K562 (cell line): ENCODE results near the gene KMT5C. TPM values are rescaled to one million over a fixed set of nuclear protein-coding genes. Genes with fewer than 3 reads are reported as not detected.

Experiments
- ASH1L ChIP-seq: fragments of 450-650 bp; IDR thresholded peaks from 2 replicates; pipeline ENCODE4 v1.6.1; 2018; ENCODE audit warnings: borderline replicate concordance, mild to moderate bottlenecking, low read depth; ENCODE audit not compliant: partially characterized antibody
- ATF1 ChIP-seq, 2 experiments: fragments of 450-650 bp in 1 of 2; IDR thresholded peaks; 2 replicates each; pipeline ENCODE4 v1.6.1; 2016; ENCODE audit warnings: missing compliant biosample characterization in 1 of 2, missing genetic modification characterization in 1 of 2
- GABPB1 ChIP-seq: sonication (generic); formaldehyde crosslinking; IDR thresholded peaks from 2 replicates; pipeline ENCODE4 v1.8.0; 2022; ENCODE audit warnings: mild to moderate bottlenecking, missing genetic modification reagents
- MBD2 ChIP-seq: sonication (generic); IDR thresholded peaks from 2 replicates; pipeline ENCODE4 v1.6.1; 2016; ENCODE audit warnings: low read depth, borderline replicate concordance
- polyA plus RNA-seq, 8 experiments: library from polyadenylated mRNA; depleted of rRNA in 4 of 8; stranded (reverse) in 5 of 8; unstranded in 3 of 8; fragments of >200 nt; fragmentation: Nextera tagmentation in 2 of 8; fragmentation: Illumina TruSeq in 1 of 8; extraction: Ambion mirVana in 2 of 8; extraction: Trizol in 1 of 8; gene quantifications; 2 replicates each; pipeline versions ENCODE4 v1.2.1 to v1.2.3, GENCODE V29; 2011 to 2014; ENCODE audit warnings: inconsistent platforms in 1 of 8, missing spikeins in 1 of 8
- total RNA-seq, 7 experiments: library from RNA; depleted of rRNA in 6 of 7; stranded (reverse); fragments of >200 nt in 6 of 7; fragmentation: Illumina TruSeq in 2 of 7; extraction: Trizol in 2 of 7; gene quantifications; 2 replicates each; pipeline versions ENCODE4 v1.2.1 to v1.2.3, GENCODE V29; 2011 to 2021; ENCODE audit warnings: low replicate concordance in 1 of 7
- TF ChIP-seq, protein P1 (sequence below): sonication (generic); formaldehyde crosslinking; IDR thresholded peaks from 2 replicates; pipeline ENCODE4 v1.8.0; 2022; ENCODE audit warnings: missing genetic modification reagents, mild to moderate bottlenecking, moderate library complexity, borderline replicate concordance
- TF ChIP-seq, protein P2 (sequence below): fragments of 200-800 bp; sonication (Bioruptor generic); IDR thresholded peaks from 2 replicates; pipeline ENCODE4 v1.6.1; 2017; ENCODE audit warnings: missing genetic modification characterization, missing compliant biosample characterization
- TF ChIP-seq, protein P3 (sequence below): fragments of 200-800 bp; sonication (Bioruptor generic); IDR thresholded peaks from 2 replicates; pipeline ENCODE4 v1.6.1; 2017; ENCODE audit warnings: missing genetic modification characterization, missing compliant biosample characterization
- TF ChIP-seq, protein P4 (sequence below), 3 experiments: fragments of 200-800 bp in 1 of 3; fragments of 250-450 bp in 1 of 3; fragments of 450-650 bp in 1 of 3; sonication (Bioruptor Pico) in 1 of 3; sonication (Bioruptor generic) in 1 of 3; formaldehyde crosslinking in 1 of 3; IDR thresholded peaks; 2 replicates each; pipeline versions ENCODE4 v1.6.1 to v1.8.0; 2016 to 2022; ENCODE audit warnings: mild to moderate bottlenecking in 2 of 3, missing genetic modification characterization in 2 of 3, missing compliant biosample characterization in 1 of 3, moderate library complexity in 1 of 3
- TF ChIP-seq, protein P5 (sequence below), 2 experiments: fragments of 450-650 bp; IDR thresholded peaks; 2 replicates each; pipeline ENCODE4 v1.6.1; 2018; ENCODE audit warnings: mild to moderate bottlenecking in 2 of 2, low read depth in 1 of 2; ENCODE audit not compliant: partially characterized antibody in 2 of 2
- TF ChIP-seq, protein P6 (sequence below), 2 experiments: IDR thresholded peaks; 2 replicates each; pipeline ENCODE4 v1.6.1; 2012; ENCODE audit warnings: improper control_type of control experiment in 2 of 2, low read depth in 2 of 2, low read length in 2 of 2, borderline replicate concordance in 1 of 2

Gene KMT5C
- total and polyA plus RNA-seq, 9 of the 15 experiments (the other 6 are each of a cell fraction or from before 2014, with no cell fraction given) = 0.15 to 53.5 (median 16.6) TPM

DNA sequence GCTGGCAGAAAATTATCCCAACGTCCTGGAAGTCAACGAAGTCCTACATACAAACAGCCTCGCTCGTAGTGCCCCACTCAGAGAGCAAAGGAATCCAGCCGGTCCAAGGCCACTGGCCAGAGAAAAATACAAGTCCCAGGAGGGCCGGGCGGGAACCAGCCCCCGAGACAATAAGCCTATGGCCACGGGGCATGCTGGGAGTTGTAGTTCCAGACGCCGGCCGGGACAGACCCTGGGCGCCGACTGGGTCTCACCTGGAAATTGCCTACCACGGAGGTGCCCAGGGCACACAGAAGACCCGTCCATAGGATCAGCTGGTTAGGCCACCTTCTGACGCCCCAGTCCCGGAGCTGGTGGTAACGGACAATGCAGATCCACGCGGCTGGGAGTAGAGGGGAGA, 19.9 kb upstream of the KMT5C start (continued):
- TF ChIP-seq, protein P1, sequence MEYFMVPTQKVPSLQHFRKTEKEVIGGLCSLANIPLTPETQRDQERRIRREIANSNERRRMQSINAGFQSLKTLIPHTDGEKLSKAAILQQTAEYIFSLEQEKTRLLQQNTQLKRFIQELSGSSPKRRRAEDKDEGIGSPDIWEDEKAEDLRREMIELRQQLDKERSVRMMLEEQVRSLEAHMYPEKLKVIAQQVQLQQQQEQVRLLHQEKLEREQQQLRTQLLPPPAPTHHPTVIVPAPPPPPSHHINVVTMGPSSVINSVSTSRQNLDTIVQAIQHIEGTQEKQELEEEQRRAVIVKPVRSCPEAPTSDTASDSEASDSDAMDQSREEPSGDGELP (CRISPR knock-in tag) = 0 out of 2 replicates have a peak, but pooled peaks have one; percentile 15
- TF ChIP-seq, protein P2, sequence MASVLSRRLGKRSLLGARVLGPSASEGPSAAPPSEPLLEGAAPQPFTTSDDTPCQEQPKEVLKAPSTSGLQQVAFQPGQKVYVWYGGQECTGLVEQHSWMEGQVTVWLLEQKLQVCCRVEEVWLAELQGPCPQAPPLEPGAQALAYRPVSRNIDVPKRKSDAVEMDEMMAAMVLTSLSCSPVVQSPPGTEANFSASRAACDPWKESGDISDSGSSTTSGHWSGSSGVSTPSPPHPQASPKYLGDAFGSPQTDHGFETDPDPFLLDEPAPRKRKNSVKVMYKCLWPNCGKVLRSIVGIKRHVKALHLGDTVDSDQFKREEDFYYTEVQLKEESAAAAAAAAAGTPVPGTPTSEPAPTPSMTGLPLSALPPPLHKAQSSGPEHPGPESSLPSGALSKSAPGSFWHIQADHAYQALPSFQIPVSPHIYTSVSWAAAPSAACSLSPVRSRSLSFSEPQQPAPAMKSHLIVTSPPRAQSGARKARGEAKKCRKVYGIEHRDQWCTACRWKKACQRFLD = peak; percentile 26; the same call in 1 of the 2 replicates
- TF ChIP-seq ATF1 (CRISPR knock-in tag; IDR thresholded peaks at IDR 0.05) (no peak), ATF1 (tag; IDR thresholded peaks at IDR 0.05) (no peak), MBD2 (0 out of 2 replicates have a peak, but pooled peaks have one; percentile 63), GABPB1 (CRISPR knock-in tag) (0 out of 2 replicates have a peak, but pooled peaks have one; percentile 32), ASH1L (no peak)
- TF ChIP-seq, protein P3, sequence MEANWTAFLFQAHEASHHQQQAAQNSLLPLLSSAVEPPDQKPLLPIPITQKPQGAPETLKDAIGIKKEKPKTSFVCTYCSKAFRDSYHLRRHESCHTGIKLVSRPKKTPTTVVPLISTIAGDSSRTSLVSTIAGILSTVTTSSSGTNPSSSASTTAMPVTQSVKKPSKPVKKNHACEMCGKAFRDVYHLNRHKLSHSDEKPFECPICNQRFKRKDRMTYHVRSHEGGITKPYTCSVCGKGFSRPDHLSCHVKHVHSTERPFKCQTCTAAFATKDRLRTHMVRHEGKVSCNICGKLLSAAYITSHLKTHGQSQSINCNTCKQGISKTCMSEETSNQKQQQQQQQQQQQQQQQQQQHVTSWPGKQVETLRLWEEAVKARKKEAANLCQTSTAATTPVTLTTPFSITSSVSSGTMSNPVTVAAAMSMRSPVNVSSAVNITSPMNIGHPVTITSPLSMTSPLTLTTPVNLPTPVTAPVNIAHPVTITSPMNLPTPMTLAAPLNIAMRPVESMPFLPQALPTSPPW (CRISPR knock-in tag) = peak; percentile 36; the same call in 1 of the 2 replicates
- TF ChIP-seq, protein P4, sequence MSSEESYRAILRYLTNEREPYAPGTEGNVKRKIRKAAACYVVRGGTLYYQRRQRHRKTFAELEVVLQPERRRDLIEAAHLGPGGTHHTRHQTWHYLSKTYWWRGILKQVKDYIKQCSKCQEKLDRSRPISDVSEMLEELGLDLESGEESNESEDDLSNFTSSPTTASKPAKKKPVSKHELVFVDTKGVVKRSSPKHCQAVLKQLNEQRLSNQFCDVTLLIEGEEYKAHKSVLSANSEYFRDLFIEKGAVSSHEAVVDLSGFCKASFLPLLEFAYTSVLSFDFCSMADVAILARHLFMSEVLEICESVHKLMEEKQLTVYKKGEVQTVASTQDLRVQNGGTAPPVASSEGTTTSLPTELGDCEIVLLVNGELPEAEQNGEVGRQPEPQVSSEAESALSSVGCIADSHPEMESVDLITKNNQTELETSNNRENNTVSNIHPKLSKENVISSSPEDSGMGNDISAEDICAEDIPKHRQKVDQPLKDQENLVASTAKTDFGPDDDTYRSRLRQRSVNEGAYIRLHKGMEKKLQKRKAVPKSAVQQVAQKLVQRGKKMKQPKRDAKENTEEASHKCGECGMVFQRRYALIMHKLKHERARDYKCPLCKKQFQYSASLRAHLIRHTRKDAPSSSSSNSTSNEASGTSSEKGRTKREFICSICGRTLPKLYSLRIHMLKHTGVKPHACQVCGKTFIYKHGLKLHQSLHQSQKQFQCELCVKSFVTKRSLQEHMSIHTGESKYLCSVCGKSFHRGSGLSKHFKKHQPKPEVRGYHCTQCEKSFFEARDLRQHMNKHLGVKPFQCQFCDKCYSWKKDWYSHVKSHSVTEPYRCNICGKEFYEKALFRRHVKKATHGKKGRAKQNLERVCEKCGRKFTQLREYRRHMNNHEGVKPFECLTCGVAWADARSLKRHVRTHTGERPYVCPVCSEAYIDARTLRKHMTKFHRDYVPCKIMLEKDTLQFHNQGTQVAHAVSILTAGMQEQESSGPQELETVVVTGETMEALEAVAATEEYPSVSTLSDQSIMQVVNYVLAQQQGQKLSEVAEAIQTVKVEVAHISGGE (CRISPR knock-in tag; IDR thresholded peaks at IDR 0.05) = 0 out of 6 replicates have a peak, but pooled peaks of 1 of the 3 experiments have one; percentile 33
- TF ChIP-seq, protein P5, sequence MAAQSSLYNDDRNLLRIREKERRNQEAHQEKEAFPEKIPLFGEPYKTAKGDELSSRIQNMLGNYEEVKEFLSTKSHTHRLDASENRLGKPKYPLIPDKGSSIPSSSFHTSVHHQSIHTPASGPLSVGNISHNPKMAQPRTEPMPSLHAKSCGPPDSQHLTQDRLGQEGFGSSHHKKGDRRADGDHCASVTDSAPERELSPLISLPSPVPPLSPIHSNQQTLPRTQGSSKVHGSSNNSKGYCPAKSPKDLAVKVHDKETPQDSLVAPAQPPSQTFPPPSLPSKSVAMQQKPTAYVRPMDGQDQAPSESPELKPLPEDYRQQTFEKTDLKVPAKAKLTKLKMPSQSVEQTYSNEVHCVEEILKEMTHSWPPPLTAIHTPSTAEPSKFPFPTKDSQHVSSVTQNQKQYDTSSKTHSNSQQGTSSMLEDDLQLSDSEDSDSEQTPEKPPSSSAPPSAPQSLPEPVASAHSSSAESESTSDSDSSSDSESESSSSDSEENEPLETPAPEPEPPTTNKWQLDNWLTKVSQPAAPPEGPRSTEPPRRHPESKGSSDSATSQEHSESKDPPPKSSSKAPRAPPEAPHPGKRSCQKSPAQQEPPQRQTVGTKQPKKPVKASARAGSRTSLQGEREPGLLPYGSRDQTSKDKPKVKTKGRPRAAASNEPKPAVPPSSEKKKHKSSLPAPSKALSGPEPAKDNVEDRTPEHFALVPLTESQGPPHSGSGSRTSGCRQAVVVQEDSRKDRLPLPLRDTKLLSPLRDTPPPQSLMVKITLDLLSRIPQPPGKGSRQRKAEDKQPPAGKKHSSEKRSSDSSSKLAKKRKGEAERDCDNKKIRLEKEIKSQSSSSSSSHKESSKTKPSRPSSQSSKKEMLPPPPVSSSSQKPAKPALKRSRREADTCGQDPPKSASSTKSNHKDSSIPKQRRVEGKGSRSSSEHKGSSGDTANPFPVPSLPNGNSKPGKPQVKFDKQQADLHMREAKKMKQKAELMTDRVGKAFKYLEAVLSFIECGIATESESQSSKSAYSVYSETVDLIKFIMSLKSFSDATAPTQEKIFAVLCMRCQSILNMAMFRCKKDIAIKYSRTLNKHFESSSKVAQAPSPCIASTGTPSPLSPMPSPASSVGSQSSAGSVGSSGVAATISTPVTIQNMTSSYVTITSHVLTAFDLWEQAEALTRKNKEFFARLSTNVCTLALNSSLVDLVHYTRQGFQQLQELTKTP (IDR thresholded peaks at IDR 0.05; ENCODE audit: low read depth in 1 of 2, partially characterized antibody in 2 of 2) = peak in 1 of 2 experiments; percentile 98
- TF ChIP-seq, protein P6, sequence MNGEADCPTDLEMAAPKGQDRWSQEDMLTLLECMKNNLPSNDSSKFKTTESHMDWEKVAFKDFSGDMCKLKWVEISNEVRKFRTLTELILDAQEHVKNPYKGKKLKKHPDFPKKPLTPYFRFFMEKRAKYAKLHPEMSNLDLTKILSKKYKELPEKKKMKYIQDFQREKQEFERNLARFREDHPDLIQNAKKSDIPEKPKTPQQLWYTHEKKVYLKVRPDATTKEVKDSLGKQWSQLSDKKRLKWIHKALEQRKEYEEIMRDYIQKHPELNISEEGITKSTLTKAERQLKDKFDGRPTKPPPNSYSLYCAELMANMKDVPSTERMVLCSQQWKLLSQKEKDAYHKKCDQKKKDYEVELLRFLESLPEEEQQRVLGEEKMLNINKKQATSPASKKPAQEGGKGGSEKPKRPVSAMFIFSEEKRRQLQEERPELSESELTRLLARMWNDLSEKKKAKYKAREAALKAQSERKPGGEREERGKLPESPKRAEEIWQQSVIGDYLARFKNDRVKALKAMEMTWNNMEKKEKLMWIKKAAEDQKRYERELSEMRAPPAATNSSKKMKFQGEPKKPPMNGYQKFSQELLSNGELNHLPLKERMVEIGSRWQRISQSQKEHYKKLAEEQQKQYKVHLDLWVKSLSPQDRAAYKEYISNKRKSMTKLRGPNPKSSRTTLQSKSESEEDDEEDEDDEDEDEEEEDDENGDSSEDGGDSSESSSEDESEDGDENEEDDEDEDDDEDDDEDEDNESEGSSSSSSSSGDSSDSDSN (IDR thresholded peaks at IDR 0.05; ENCODE audit: borderline replicate concordance in 1 of 2, low read depth in 2 of 2, low read length in 2 of 2) = no peak
